Medulla oblongata (tissue), 1 donor: ENCODE measurements around the gene ILK.

ENCODE experiments used
- DNase-seq: peaks from one replicate; pipeline ENCODE4 v3.0.0-alpha.2; 2015; ENCODE audit errors: extremely low spot score

ILK gene

DNA sequence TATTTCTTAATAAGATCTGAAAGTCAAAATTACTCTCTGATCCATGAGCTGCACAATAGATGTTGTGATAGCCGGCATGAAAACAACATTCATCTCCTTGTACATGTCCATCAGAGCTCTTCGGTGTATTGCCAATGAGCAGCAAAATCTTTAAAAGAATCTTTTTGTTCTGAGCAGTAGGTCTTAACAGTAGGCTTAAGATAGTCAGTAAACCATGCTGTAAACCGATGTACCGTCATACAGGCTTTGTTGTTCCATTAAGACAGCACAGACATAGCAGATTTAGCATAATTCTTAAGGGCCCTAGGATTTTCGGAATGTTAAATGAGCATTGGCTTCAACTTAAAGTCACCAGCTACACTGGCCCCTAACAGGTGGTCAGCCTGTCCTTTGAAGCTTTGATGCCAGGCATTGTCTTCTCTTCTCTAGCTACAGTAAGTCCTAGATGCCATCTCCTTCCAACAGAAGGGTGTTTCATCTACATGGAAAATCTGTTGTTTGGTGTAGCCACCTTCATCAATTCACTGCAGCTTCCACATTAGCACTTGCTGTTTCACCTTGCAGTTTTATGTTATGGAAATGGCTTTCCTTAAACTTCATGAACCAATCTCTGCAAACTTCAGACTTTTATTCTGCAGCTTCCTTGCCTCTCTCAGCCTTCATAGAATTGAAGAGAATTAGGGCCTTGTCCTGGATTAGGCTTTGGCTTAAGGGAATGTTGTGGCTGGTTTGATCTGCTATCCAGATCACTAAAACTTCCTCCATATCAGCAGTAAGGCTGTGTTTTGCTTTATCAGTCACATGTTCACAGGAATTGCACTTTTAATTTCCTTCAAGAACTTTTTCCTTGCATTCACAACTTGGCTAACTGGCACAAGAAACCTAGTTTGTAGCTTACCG lies 28.5 kb upstream of the ILK start:
- DNase-seq, result peak; percentile 26

DNA sequence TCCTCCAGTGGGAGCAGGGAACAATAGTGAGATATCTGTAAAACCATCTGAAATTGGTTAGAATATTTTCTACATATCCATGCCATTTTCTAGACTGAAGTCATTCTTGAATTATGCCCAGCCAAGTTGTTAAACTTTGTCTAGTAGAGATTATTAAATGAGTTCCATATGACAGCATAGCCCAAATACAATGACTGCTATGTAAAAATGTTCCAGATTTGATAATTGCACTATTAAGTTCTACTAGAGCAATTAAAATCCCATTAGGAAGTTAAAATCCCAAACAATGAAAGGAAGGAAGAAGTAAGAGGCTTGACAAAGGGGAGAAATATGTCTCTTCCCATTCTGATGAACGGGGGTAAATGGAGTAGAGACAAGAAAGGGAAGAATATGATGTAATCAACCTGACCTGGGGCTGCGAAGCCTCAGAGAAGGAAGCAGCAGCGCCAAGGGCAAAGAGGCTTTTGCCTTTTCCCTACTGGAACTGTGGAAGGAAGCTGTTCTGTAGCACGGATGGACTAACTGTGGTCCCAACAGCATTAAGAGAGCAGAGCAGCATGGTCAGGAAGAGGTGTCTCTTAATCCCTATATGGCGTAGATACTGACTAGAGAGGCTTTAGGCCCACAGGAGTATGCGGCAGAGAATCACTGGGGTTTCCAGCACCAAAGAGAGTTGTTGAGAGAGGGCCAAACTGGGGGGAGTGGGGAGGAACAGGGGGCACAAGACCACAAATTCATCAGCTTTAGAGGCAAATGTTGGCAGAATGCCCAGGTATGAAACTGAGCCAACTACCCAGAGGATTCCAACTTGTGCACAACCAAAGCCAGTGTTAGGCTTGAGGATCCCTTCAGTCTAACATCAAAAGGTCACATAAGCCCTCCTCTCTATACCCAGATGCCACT lies 26.9 kb upstream of the ILK start:
- DNase-seq, result peak; percentile 98

GRCh38 chr11:6578134-6578533 lies 25.4 kb upstream of the ILK start:
- no peak for DNase-seq

DNA sequence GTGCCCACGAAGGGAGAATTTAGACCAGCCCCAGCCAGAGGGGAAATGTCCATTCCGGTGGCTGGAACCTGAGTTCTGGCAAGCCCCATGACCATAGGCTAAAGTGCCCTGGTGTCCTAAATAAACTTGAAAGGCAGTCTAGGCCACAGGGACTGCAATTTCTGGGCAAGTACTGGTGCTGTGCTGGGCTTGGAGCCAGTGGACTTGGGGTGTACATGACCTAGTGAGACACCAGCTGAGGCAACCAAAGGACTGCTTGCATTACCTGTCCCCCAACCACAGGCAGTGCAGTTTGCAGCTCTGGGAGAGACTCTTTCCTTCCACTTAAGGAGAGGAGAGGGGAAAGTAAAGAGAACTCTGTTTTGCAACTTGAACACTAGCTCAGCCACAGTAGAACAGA lies 23.9 kb upstream of the ILK start:
- no peak for DNase-seq

- DNase-seq, result no peak
Observed at GRCh38 chr11:6583584-6583983, 20.0 kb upstream of the ILK start.

DNA sequence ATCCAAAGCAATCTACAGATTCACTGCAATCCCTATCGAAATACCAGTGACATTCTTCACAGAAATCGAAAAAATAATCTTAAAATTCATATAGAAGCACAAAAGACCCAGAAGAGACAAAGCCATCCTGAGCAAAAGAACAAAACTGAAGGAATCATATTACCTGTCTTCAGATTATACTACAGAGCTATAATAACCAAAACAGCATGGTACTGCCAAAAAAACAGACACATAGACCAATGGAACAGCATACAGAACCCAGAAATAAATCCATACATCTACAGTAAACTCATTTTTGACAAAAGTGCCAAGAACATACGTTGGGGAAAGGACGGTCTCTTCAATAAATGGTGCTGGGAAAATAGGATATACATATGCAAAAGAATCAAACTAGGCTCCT lies 19.0 kb upstream of the ILK start:
- no peak for DNase-seq

GRCh38 chr11:6586434-6587359 lies 16.9 kb upstream of the ILK start:
- DNase-seq, result no peak

GRCh38 chr11:6587360-6587953 lies 16.1 kb upstream of the ILK start:
- DNase-seq, result peak; percentile 73

GRCh38 chr11:6588018-6588417 lies 15.6 kb upstream of the ILK start:
- no peak for DNase-seq

DNA sequence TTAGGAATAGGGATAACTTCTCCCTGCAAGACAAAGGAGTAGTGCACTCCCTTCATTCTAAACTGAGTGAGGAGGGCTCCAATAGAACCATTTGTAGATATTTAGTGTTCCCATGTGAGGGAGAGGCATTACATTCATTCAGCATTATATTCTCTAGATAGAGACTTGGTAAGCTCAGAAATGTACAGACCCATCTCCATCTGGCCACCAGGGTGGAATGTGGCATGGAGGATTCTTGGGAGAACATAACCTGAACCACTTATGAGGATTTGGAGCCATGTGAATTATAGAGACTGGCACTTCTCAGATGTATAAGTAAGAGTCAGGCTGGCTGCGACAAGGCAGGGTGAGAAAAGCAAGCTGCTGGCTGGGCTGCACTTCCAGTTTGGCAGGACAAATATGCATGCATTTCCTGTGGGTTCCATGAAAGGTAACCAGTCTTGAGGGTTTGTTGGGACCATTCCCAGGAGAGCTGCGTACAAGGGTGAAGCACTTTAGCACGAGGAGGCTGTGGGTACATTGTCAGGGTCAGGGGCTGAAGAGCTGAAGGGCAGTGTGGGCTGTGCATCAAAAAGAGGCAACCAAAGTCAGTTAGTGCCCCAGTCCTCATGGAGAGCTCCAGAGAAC lies 9.3 kb upstream of the ILK start:
- no peak for DNase-seq

GRCh38 chr11:6596239-6596877 lies 7.2 kb upstream of the ILK start:
- DNase-seq, result peak; percentile 67

GRCh38 chr11:6598555-6598954 lies 5.0 kb upstream of the ILK start:
- no peak for DNase-seq

DNA sequence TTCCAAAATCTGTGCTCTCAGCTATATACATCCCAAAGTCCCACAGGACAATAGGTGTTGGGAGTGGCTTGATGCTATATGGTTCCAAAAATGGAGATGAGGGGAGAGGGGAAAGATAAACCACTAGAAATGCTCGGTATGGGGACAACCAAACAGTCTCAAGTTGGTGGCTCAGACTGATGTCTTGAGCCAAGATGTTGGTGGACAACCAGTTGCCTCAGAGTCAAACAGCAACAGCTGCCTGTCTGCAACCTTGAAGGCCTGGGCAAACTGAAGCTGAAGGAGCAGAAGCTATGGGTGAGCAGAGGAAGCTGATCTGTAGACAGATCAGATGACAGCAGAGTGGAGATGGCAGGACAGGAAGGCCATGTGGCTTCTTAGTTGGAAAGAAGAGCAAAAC lies 4.1 kb upstream of the ILK start:
- DNase-seq, result no peak

DNA sequence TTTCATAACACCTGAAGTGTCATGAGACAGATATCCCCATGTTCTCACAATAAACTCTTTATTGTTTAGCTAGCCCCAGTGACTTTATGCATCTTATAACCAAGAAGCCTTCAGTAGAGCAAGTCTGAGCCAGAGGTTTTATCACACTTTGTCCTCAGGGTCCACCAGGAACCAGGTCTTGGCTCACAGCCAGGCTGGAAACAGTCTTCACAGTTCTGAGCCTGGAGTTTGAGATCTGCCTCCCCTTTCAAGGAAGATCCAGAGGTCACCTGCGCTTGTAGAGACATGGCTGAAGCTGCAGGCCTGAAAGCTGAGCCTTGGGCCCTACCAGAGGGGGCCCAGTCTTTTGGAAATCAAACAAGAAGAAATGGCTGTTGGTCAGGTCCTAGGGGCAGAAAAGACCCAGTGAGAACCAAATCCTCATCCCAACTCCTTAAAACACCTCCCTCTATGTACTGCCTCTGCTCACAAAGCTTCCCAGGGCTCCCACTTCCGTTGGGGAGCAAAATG lies 3.6 kb upstream of the ILK start:
- DNase-seq, result no peak

- DNase-seq, result no peak
Observed at GRCh38 chr11:6601041-6601461, 2.5 kb upstream of the ILK start.

GRCh38 chr11:6602096-6602940 lies 1.3 kb upstream of the ILK start:
- DNase-seq, result no peak

DNA sequence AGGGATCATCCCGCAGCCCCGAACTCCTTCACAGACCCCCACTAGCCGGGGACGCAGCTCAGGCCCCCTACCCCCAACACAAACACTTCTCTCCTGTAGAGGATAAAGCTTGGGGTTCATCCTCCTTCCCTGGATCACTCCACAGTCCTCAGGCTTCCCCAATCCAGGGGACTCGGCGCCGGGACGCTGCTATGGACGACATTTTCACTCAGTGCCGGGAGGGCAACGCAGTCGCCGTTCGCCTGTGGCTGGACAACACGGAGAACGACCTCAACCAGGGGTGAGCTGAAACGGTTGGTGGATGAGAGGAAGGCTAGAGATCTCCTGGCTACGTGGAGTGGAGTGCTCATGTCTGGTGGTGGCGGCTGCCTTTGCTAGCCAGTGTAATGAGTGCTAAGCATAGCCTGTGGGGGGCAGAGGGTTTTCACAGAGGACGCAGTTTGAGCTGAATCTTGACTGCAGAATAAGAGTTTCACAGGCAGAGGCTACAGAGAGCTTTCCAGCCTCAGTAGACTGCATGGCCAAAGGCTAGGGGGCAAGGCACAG lies 580 bp downstream of the ILK start:
- peak; percentile 83 for DNase-seq

DNA sequence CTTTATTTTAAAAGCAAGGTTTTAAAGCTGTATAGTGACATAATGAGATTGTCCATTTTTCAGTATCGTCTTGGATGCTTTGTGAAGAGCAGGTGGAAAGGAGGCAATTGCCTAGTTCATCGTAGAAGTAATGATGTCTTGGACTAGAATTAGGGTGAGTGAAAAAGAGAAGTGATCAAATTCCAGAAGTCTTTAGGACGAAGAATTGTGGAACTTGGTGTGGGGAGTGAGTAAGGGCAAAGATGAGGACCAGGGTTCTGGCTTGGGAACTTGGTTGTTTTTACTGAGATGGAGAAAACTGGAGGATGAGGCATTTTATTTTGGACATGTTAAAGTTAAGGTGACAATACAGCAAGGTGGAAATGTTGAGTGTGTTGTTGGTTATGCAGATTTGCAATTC lies 1.2 kb downstream of the ILK start:
- DNase-seq, result no peak
